GM12801 (cell line): ENCODE data around the gene QRICH1.

ENCODE experiments used
- TF ChIP-seq, protein P1 (sequence below): IDR thresholded peaks from one replicate; pipeline ENCODE4 v1.5.1; 2011; ENCODE audit warnings: control low read depth; ENCODE audit not compliant: insufficient read length; ENCODE audit errors: extremely low read depth

QRICH1 gene

DNA sequence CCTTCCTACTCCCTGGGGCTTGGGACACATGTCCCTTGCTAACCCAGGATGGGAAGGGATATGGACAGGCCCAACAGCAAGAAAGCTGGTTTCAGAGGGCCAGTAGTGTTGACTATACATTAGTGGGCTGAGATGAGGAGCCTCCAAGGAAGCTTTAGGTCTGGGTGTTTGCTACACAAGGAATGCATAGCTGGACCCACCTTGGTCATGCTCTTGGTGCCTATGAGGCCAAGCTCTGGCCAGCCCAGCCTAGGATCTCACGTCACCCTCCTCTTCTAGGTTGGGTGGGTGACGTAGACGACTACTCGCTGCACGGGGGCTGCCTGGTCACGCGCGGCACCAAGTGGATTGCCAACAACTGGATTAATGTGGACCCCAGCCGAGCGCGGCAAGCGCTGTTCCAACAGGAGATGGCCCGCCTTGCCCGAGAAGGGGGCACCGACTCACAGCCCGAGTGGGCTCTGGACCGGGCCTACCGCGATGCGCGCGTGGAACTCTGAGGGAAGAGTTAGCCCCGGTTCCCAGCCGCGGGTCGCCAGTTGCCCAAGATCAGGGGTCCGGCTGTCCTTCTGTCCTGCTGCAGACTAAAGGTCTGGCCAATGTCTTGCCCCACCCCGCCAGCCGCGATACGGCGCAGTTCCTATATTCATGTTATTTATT, 87.3 kb downstream of the QRICH1 start:
- TF ChIP-seq, protein P1, sequence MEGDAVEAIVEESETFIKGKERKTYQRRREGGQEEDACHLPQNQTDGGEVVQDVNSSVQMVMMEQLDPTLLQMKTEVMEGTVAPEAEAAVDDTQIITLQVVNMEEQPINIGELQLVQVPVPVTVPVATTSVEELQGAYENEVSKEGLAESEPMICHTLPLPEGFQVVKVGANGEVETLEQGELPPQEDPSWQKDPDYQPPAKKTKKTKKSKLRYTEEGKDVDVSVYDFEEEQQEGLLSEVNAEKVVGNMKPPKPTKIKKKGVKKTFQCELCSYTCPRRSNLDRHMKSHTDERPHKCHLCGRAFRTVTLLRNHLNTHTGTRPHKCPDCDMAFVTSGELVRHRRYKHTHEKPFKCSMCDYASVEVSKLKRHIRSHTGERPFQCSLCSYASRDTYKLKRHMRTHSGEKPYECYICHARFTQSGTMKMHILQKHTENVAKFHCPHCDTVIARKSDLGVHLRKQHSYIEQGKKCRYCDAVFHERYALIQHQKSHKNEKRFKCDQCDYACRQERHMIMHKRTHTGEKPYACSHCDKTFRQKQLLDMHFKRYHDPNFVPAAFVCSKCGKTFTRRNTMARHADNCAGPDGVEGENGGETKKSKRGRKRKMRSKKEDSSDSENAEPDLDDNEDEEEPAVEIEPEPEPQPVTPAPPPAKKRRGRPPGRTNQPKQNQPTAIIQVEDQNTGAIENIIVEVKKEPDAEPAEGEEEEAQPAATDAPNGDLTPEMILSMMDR: no peak

GRCh38 chr3:49005998-49006397, 87.9 kb downstream of the QRICH1 start:
- TF ChIP-seq, protein P1: no peak

DNA sequence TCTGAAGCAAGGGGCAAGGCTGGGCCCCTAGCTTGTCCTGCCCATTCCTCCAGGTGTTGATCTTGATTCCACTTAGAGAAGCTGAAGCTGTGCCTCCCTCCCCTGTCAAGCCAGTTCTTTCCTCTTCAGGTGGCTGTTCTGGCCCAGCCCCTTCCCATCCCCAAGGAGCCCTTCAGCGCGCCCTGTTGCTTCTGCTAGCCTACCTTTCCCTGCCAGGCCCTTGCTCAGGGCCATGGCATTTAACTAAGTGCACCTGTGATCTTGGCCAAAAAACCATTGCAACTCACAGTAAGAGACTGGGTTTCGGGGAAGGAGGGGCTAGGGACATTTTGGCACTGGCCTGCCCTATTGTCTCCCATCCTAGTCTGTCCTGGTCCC, 88.6 kb downstream of the QRICH1 start:
- TF ChIP-seq, protein P1: no peak

DNA sequence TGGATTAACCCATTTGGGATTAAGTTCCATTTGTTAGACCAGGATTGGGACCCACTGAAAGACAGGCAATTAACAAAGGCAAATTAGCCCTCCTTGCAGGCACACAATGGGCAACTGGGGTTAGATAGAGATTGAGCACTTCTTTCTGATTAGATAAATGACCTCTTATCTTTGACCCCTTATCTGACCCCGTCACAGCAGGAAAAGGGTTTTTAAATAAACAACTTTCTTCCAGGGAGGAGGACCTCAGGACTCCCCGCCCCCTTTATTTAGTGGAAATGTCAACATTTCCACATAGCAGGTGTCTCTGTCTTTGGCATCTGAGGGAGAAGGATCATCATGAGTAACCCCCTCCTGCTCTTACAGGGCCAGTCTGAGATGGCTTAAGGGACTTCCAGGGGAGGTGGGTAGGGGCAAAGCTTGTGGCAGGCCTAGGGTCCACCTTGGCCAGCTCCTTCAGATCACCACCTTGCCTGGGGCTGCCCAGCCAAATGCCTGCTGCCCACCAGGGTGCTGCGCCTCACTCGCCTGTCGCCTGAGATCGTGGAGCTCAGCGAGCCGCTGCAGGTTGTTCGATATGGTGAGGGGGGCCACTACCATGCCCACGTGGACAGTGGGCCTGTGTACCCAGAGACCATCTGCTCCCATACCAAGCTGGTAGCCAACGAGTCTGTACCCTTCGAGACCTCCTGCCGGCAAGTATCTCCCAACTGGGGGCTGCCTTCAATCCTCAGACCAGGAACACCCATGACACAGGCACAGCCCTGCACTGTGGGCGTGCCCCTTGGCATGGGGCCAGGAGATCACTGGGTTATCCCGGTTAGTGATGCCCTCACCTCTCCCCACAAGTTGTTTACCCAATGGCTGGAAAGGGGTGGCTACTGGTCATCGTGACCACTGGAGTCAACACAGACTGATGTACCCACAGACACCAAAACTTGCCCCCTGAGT, 89.2 kb downstream of the QRICH1 start:
- TF ChIP-seq, protein P1: no peak

DNA sequence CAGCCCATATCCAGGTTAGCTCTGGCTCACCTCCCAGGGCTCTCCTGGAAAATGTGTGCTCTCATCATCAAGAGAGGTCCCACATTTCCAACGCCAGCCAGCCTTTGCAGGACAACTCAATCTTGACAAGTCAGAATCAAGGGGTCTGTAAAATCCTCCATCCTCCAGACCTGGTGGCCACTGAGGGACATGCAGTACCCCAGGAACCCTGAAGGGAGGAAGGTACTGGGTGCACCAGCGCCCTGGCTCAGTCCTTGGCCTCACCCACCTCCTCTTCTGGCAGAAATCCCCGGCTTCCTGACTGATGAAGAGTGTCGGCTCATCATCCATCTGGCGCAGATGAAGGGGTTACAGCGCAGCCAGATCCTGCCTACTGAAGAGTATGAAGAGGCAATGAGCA, 92.7 kb downstream of the QRICH1 start:
- TF ChIP-seq, protein P1: no peak

DNA sequence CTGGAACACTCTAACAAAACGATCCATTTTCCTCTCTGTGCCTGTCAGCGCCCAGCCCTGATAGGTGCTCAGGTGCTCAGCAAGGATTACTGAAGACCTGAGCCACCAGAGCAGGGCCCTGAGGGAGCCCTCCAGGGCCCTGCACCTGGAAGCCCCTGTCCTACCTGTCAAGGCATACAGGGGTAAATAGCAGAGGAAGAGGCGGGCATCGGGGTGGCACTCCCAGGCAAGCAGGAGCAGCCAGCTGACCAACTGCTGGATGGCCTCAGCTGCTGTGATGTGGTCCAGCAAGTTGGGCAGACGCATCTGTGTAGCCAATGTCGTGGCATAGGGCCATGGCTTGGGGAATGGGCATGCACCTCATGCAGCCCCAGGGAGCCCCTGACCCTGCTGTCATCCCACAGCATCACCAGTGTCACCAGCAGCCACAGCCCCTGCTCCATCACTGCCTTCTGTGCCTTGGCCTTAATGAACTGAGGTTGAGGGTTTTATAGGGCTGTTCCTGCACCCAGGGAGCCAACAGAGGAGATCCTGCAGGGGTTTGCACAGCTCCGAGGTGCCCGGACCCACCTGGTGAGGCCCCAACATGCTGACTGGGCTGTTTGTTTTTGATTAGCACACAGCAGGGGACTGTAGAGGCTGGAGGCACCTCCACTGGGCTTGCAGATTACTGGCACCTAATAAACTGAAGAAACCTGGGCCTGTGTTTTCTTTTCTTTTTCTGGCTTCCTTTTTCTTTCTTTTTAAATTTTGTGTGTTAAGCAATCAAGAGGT, 94.6 kb downstream of the QRICH1 start:
- TF ChIP-seq, protein P1: no peak
